ENCODE results near the gene ITGB3BP.
"Not testable (repeated sequence)": the region's sequence is repeated elsewhere in the genome, so short reads cannot be mapped to it uniquely, and the experiment has no call there.

The ITGB3BP gene

DNA sequence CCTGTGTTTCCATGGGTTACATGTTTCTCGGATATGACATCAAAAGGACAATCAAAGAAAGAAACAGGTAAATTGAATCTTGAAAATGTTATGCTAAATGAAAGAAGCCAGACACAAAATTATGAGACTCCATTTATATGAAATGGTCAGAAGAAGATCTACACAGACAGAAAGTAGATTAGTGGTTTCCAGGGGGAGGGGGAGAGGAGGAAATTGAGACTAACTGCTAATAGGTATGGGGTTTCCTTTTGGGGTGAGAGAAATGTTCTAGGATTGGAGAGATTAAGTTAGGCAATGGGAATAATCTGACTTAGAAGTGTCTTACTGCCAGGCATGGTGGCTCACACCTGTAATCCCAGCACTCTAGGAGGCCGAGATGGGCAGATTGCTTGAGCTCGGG is 21.8 kb downstream of the ITGB3BP start:
- DNase-seq: no peak

GRCh38 chr1:63498106-63498505 is 24.9 kb downstream of the ITGB3BP start:
- no peak for DNase-seq

GRCh38 chr1:63497577-63497976 is 25.4 kb downstream of the ITGB3BP start:
- DNase-seq: no peak

DNA sequence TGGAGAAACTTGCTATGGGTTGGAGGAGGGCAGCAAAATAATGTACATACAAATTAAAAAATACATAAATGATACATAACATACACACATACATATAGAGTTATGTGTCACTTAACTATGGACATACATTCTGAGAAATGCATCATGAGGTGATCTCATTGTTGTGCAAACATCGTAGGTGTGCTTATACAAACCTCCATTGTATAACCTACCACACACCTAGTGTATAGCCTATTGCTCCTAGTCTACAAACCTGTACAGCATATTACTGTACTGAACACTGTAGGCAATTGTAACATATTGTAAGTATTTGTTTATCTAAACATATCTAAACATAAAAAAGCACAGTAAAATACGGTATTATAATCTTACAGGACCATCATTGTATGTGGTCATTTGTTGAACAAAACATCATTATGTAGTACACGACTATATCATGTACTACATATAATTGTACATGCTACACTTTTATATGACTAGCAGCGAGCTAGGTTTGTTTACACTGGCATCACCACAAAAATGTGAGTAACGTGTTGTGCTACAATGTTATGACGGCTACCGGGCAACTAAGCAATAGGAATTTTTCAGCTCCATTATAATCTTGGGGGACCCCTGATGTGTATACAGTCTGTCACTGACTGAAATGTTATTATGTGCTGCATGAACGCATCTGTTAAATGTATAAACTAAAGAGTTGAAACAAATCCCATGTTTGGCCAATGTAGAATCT is 35.5 kb downstream of the ITGB3BP start:
- DNase-seq: no peak

- DNase-seq: no peak
These were observed 36.4 kb downstream of the ITGB3BP start for GRCh38 chr1:63486629-63487028.

GRCh38 chr1:63480057-63480456 is 43.0 kb downstream of the ITGB3BP start:
- DNase-seq: no peak

GRCh38 chr1:63475761-63476160 is 47.3 kb downstream of the ITGB3BP start:
- DNase-seq: no peak

- not testable (repeated sequence) for DNase-seq
These were observed 54.3 kb downstream of the ITGB3BP start for GRCh38 chr1:63468683-63469082.

- DNase-seq: no peak
These were observed 56.3 kb downstream of the ITGB3BP start for GRCh38 chr1:63466759-63467158.

- DNase-seq: no peak
These were observed 56.8 kb downstream of the ITGB3BP start for GRCh38 chr1:63466181-63466580.

- DNase-seq: no peak
These were observed 59.8 kb downstream of the ITGB3BP start for GRCh38 chr1:63463248-63463647.

DNA sequence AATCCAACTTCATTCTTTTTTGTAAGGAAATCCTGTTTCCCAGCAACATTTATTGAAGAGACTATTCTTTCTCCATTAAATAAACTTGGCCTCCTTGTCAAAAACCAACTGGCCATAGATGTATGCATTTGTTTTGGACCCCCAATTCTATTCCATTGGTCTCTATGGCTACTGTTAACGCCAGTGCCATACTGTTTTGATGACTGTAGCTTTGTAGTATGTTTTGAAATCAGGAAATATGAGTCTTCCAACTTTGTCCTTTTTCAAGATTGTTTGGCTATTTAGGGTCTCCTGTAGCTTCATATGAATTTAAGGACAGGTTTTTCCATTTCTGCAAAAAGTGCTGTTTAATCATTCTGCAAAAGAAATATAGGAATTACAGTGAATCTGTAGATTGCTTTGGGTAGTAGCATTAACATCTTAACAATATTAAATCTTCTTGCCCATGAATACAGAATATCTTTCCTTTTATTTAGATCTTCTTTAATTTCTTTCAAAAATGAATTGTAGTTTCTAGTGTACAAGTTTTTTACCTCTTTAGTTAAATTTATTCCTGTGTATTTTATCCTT is 61.3 kb downstream of the ITGB3BP start:
- no peak for DNase-seq

GRCh38 chr1:63458750-63459149 is 64.3 kb downstream of the ITGB3BP start:
- DNase-seq: no peak

GRCh38 chr1:63454269-63454668 is 68.8 kb downstream of the ITGB3BP start:
- no peak for DNase-seq

DNA sequence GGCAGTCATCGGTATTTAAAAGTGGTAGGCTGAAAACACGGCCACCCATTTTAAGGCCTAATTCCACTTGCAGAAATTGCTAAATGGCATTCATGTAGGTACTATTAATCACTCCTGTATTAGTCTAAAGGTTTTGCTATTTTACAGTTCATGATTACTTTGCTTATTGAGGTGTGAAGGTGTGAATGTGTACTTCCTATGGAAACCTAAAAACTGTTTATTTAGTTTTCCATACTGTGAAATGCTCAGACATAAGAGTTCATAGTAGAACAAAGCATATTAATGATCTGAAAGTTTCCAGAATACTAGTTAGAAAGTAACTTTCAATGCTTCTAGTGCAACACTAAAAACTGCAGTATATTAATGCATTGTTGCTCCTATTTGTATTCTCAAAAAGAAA is 69.8 kb downstream of the ITGB3BP start:
- DNase-seq: no peak

- no peak for DNase-seq
These were observed 72.6 kb downstream of the ITGB3BP start for GRCh38 chr1:63450416-63450815.

GRCh38 chr1:63448731-63449246 is 74.2 kb downstream of the ITGB3BP start:
- DNase-seq: no peak

DNA sequence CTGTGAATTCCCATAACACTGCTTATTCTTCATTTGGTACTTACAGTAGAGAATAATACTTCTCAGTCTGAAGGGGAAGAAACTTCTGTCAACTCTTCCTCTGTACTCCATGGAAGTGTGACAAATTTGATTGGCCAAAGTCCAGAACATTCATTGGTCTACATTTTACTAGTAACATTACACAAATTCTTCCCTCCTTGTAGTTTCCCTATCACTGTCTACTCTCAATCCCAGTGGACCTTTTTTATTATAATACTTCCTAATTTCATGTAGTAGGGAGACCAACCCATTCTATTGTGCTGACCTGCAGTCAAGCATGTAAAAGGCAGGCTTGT is 80.9 kb downstream of the ITGB3BP start:
- DNase-seq: no peak

GRCh38 chr1:63435161-63435560 is 87.9 kb downstream of the ITGB3BP start:
- no peak for DNase-seq

- DNase-seq: no peak
These were observed 93.7 kb downstream of the ITGB3BP start for GRCh38 chr1:63429281-63429680.

DNA sequence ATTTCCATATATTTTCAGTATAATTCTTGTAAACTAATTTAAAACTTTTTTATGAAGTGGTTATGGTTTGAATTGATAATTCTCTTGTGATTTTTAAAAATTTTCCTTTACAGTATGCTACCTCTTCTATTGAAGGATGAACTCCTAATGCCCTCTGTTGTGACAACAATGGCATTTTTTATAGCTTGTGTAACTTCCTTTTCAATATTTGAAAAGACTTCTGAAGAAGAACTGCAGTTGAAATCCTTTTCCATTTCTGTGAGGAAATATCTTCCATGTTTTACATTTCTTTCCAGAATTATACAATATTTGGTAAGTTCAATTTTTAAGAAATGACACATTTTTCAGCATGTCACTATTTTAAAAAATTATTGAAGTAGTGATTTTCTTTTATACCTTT is 94.2 kb downstream of the ITGB3BP start:
- DNase-seq: no peak

GRCh38 chr1:63423649-63424048 is 99.4 kb downstream of the ITGB3BP start:
- DNase-seq: no peak

DNA sequence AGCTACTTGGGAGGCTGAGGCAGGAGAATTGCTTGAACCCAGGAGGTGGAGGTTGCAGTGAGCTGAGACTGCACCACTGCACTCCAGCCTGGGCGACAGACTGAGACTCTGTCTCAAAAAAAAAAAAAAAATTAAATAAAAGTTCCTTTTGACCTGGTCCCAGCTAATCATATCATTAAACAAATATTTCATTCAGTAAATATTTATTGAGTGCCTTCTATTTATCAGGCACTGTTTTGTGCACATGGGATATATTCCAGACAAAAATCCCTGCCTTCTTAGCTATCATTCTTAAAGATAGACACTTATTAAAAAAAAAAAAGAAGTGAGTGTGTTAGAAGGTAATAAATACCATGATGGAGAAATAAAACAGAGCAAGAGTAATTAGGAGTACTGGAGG is 102.3 kb downstream of the ITGB3BP start:
- not testable (repeated sequence) for DNase-seq

GRCh38 chr1:63418101-63418500 is 104.9 kb downstream of the ITGB3BP start:
- DNase-seq: no peak

All from stimulated activated CD4-positive, alpha-beta T cell treated with anti-CD3 and anti-CD28 coated beads, Interleukin-2, amount 100 ng/mL, for 48 hours (primary cell).